HG03354 (cell line): ENCODE data around the gene FKBP1A.
"Not testable (repeated sequence)": the region's sequence is repeated elsewhere in the genome, so short reads cannot be mapped to it uniquely, and the experiment has no call there.

Experiments
- ATAC-seq: cut with Tn5 transposase; IDR thresholded peaks from one replicate; pipeline ENCODE4 v1.9.1; 2021; ENCODE audit warnings: mild to moderate bottlenecking; ENCODE audit not compliant: unreplicated experiment, poor library complexity, severe bottlenecking

The FKBP1A gene

DNA sequence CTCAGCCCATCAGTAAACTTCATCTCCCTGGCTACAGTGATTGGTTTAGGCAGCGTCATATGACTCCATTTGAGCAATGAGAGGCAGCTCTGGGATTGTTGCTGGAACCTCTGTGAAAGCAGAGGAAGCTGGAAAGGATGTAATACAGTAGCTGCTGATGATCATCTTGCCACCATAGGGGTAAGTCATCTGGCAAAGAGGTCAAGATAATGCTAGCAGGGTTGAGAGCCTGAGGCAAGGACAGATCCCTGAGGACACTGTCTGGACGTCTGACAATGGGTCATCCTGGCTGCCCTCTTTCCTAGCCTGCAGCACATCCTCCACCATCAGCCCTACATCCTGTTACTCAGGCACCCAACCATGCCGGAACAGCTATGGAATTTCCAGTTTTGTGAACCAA is 25.5 kb upstream of the FKBP1A start:
- ATAC-seq: no peak

DNA sequence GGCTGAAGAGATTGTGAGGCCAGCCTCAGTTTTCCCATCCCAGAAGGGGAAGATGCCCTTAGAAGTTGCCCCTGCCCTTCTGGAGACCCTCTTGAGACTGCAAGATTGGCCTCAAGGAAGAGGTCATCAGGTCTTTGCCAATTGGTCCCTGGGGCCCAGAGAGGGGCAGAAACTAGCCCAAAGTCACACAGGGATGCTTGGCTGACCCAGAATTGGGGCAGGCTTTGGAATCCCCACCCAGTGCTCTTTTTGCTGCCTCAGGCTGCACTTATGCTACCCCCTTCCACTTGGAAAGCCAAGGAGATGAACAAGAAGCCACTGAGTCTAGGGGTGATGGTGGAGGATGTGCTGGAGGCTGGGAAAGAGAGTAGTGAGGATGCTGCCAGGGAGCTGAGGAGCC is 24.9 kb upstream of the FKBP1A start:
- no peak for ATAC-seq

DNA sequence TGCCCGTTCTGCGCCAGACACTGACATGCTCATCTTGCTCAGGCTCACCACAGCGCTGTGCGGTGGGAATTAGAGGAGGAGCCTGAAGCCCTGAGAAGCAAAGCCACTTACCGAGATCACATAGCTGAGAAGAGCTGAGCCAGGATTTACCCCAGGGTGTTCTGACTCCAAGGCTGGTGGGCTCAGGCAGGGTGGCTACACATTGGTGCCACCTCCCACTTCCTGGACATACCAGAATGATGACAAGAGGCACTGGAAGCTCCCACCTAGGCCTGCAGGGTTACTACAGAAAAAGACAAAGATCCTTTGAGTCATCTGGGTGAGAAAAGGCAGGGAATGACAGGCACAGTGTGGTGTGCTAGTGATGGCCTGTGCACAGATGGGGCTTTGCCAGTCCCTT is 24.4 kb upstream of the FKBP1A start:
- ATAC-seq: no peak

DNA sequence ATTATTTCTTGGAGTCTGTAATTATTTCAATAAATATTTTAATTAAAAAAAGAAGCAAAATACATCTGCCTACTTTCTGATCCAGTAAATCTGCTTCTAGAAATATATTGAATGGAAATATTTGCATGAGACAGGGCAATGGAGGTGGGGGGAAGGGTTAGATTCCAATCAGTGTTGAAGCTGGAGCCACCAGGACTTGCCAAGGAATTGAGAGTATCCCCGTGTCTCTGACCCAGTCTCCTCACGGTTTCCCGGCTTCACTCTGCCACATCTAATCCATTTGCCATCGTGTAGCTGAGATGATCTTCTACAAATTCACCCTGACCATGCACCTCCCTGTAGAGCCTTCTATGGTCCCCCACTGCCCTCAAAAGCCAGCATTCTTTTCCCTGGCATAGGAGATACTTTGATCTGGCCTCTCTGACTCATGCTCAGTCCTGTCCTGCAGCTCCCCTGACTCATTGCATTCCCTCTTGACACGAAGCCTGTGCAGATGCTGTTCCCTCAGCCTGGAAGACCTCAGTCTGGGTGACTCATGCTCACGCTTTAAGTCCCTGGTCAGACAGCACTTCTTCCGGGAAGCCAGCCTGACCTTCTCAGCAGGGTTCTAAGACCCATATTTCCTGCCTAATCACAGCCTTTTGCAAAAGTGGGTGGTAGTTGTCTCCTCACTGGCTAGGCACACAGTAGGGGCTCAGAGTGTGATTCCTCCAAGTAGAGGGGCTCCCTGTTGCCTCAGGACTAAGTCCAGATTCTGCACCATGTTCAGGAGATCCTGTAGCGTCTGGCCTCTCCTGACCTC is 23.0 kb upstream of the FKBP1A start:
- no peak for ATAC-seq

DNA sequence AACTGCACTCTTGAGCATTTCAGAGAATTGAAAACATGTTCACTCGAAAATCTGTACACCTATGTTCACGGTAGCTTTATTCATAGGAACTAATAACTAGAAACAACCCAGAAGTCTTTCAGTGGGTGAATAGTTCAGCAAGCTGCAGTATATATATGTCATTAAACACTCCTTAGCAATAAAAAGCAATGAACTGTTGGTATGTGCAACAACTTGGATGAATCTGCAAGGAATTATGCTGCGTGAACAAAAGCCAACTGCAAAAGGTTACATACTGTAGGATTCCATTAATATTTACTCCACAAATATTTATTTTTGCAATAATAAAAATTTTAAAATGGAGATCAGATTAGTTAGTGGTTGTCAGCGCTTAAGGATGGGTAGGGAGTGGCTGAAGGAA is 22.1 kb upstream of the FKBP1A start:
- ATAC-seq: no peak

DNA sequence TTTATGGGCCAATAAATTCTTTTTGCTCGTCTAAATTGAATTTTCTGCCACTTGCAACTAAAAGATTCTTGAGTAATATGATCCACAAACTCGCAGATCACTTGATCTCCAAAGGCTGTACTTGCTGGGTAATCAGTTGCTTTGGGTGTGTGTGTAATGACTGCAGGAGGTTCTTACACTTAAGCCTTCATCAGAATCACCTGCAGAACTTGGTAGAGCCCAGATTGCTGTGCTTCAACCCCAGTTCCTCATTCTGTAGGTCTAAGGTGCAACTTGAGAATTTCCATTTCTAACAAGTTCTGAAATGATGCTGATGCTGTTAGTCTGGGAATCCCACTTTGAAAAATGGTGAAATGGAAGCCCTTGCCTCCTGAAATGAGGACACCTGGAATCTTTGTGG is 12.9 kb upstream of the FKBP1A start:
- ATAC-seq: no peak

DNA sequence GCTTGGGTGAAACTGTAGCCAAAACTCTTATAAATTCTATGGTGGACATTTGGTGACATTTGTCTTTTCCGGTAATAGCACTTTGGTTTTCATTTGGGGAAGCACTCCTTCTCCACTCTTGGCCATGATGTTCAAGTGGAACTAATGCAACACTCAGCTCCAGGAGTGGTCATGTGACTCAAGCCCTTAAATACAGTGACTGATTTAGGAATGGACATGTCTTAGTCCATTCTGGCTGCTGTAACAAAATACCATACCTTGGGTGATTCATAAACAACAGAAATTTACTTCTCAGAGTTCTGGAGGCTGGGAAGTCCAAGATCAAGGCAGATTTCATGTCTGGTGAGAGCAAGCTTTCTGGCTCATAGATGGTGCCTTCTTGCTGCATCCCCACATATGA is 10.8 kb upstream of the FKBP1A start:
- no peak for ATAC-seq

DNA sequence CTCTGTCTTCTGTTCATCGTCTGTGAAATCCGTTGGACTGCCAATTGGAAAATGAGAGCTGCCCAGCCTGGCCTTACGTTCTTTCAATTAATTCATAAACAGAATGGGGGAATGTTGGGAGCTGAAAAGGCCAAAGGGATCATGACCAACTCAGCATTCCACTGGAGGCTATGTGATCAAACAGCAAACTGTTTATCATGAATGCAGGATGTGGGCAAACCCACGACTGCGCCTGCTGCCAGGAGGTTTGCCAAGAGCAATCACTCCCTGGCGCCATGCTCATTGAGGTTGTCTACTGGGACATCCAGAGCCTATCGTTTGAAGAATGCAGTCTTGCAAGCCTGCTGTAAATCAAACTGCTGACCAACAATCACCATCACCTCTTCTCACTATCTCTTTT is 9.3 kb upstream of the FKBP1A start:
- ATAC-seq: no peak

DNA sequence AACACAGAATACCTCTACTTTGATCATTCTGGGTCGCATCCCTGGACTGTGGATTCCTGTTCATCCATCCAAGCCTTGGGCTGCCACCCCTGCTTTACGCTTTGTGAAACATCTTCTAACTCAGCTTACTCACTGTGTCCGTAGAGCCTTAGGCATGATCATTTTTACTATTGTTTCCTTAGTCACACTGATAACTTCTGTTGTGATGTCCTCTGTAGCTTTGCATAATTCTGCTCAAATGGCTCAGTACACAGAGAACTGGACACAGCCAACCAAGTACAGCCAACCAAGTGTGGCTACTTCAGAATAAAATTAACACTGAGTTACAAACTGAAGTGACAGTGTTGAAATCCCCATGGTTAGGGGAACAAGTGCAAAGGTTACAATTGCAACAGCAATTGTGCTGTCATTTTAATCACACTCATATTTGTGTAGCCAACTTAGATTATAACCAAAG is 8.6 kb upstream of the FKBP1A start:
- ATAC-seq: no peak

DNA sequence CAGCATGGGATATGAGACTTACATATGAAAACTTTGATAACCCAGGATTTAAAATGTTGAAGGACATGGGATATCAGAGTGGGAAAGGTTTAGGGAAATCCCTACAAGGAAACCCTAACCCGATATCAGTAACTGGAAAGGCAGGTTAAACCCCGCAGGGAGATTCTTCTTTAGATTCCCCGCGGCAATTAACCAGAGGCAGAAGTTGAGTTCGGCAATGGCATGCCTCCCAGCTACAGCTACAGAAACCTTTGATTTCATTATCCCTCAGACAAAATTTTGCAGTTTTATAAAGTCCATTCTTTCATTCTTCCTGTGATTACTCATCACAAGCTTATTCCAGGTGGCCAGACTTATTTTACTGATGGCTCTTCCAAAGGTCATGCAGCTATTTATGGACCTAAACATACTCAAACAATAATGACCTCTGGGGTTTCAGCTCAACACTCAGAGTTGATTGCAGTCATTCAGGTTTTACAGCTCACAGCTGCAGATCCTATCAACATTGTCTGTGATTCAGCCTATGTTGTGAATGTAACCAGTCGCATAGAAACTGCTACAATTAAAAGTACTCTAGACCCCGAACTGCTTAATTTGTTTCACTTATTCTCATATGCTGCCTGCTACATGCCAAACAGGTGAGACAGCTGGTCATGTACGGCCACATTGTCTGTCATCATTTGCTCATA is 7.0 kb upstream of the FKBP1A start:
- ATAC-seq: not testable (repeated sequence)

DNA sequence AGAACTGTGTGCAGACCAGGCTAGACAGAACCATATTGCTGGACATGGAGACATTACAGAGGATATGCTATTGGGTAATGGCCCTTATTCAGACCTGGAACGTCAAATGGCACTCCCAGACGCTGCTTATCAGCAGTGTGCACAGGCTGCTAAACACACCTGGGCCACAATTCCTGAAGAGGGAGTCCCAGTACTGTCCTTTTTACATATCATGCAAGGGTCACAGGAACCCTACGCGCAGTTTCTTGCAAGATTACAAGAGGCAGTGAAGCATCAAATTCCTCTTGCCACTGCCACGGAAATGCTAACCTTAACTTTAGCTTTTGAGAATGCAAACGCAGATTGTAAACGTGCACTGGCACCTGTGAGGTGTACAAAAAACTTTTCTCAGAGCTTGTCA is 5.3 kb upstream of the FKBP1A start:
- ATAC-seq: not testable (repeated sequence)

DNA sequence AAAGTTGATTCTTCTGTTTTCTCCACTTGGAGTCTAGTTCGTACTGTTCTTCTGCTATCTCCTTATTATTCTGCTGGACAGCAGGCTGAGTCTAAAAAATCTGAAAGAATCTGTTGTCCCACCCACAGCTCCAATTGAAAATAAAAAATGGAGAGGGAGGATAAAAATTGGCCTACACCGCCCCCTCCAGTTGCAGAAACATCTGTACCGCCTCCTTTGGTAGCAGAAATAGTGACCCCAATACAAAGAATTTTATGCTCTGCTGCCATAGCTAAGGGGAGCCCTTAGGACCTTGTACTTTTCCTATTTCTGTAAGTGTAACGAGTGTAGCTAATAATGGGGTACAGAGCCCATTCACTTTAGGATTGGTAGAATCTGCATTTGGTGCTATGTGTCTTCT is 4.9 kb upstream of the FKBP1A start:
- ATAC-seq: no peak

DNA sequence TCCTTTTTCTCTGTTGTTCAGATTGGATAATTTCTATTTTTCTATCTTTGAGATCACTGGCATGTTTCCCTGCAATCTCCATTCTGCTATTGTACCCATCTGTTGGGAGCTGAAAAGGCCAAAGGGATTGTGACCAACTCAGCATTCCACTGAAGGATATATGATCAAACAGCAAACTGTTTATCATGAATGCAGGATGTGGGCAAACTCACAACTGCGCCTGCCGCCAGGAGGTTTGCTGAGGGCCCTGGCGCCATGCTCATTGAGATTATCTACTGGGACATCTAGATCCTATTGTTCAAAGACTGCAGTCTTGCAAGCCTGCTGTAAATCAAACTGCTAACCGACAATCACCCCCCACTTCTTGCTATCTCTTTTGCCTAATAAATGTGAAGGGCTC is 3.8 kb upstream of the FKBP1A start:
- ATAC-seq: no peak

DNA sequence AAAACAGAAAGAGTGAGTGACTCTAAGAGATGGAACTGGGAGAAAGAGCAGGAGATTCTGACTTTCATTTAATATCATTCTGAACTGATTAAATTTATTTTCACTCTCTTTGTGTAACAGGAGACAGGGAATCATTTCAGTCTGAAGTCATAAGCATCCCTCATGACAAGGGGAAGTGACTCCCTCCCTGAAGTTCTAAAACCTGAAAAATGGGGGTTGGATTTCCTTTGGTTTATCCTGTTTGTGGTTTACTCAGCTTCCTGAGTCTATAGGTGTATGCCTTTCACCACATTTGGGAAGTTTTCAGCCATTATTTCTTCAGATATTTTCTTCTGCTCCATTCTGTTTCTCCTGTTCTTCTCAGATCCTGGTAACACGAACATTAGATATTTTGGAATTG is 3.4 kb upstream of the FKBP1A start:
- ATAC-seq: no peak

DNA sequence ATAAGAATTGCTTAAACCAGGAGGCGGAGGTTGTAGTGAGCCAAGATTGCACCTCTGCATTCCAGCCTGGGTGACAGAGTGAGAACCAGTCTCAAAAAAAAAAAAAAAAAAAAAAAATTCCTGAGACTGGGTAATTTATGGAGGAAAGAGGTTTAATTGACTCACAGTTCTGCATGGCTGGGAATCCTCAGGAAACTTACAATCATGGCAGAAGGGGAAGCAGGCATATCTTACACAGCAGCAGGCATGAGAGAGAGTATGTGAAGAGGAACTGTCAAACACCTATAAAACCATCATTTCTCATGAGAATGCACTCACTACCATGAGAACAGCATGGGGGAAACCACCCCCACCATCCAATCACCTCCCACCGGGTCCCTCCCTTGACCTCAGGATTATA is 1.8 kb upstream of the FKBP1A start:
- no peak for ATAC-seq

DNA sequence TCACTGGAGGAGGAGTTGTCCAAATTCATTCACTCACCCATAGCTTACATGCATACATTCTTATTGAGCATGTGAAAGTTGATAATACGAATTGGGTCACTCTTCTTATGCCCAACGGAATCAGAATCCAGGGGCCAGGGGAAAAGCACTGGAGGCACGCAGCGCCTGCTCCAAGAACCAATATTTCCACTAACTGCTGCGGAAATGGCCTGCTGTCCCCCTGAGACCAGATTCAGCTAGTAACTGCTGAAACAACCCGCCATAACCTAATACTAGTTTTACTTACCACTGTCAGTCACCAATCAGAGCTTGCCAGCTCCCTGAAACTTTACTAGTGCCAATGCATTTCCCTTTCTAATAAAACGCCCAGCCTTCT is 641 bp upstream of the FKBP1A start:
- ATAC-seq: no peak

DNA sequence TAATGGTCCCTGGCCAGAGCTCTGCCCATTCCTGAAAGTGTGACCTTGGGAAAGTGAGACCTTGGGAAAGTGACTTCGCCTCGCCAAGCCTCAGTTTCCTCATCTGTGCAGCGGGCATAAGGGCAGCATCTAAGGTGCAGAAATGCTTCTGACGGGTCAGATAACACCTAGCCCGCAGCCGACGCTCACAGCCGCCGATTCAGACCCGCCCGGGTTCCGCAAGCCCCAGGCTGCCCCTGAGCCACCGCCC is 486 bp downstream of the FKBP1A start:
- ATAC-seq: peak; percentile 31

DNA sequence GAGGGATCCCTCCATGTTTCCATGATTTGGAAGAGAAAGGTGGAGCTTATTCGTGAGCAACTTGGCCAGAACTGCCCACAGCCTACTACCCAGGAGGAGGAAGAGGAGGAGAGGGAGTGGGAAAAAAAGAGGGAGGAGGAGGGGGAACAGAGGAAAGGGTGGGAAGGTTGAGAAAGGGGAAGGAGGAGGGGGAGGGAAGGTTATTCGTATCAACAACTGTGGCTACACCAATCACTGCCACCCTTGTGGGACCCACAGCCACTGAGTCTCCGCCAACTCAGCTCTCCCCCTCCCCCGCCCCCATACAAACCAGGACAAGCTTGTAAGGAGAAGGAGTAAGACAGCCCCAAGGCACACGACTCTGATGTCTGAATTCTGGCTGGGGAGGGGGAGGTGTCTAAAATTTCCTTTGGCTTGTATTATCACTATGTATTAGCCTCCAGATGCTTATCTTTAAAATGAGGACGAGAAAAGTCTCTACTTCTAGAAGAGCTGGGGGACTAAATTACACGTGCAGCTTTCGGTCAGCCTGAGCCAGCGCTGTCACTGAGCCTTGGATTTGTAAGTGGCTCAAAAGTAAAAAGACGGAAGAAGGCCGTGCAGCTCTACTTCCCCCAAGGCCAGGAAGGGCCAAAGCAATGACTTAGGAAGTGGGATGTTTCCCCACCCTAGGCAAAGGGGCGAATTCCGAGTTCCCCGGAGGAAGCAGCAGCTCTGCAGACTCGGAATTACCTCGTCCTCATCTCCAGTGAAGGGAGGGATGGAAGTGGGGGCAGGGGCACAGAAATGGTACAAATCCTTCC is 1.0 kb downstream of the FKBP1A start:
- no peak for ATAC-seq

DNA sequence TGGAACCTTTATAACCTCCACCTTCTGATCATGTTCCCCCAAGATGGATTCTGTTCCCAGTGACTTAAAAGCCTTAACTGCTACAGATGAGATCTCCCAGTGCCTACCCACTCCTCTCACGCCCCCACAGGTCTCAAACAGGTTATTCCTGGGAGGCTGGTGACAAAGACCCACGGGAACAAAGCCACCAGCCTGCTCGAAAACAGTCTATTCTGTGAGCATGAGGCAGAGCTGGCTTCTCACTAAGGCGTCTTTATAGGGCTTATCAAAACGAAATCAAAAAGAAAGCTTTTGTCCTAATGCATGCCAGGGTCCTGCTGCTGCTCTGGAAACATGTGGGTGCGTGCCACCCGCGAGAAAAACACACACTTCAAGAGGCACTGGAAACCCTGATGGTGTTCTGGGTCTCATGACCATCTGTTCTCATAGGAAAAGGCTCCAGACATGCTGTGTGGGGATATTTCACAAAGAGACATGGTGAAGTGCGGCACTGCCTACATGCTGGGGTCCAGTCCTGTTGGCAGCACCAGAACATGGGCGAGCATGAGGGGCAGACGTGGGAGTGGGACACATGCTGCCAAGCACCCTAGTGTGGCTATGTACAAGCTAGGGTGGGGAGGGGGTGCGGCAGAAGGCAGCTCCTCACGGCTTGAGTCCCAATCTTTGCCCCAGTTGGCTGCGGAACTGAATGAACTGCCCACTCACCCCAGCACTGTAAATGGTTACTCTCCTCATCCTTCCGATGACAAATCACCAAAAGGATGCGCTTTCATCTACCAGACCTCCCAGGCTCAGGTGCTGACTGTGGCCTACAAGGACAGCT is 2.1 kb downstream of the FKBP1A start:
- no peak for ATAC-seq
